PC-3 (cell line): ENCODE measurements around the gene KCNIP4. TPM values are rescaled to one million over a fixed set of nuclear protein-coding genes. Genes with fewer than 3 reads are reported as not detected.

Experiments used
- ATAC-seq: fragments of 200-7000 bp; cut with Tn5 transposase; 2 replicates; pipeline ENCODE4 v1.9.1; 2020; ENCODE audit warnings: mild to moderate bottlenecking, moderate library complexity
- BruUV-seq: library from RNA; stranded (reverse); fragments of 400-500 nt; replicated peaks from 2 replicates; lab custom pipeline; 2021; lab: Mats Ljungman, UMichigan
- CTCF ChIA-PET: fragments of 300-600 bp; sonication (Branson Sonifier 250); formaldehyde crosslinking; loops from one replicate; lab custom pipeline; 2022; ENCODE audit warnings: antibody characterized with exemption; lab: Charles Lee
- POLR2A ChIA-PET: fragments of 300-600 bp; sonication (Branson Sonifier 250); formaldehyde crosslinking; loops from one replicate; lab custom pipeline; 2022; ENCODE audit warnings: antibody characterized with exemption; ENCODE audit not compliant: unreplicated experiment; lab: Charles Lee
- DNase-seq: peaks from one replicate; pipeline ENCODE4 v3.0.0-alpha.2; 2015
- H2AFZ ChIP-seq: fragments of 300-600 bp; sonication (generic); 2 replicates; pipeline ENCODE4 v1.6.0; 2016; ENCODE audit warnings: antibody characterized with exemption, low read length
- H3F3A ChIP-seq: fragments of 300-600 bp; sonication (generic); one replicate; pipeline ENCODE4 v1.6.0; 2017; ENCODE audit warnings: antibody characterized with exemption, low read length, control low read depth, mild to moderate bottlenecking; ENCODE audit not compliant: unreplicated experiment
- H3K27ac ChIP-seq: fragments of 300-600 bp; sonication (generic); 2 replicates; pipeline ENCODE4 v1.5.1; 2016; ENCODE audit warnings: mild to moderate bottlenecking, low read length
- H3K27me3 ChIP-seq: fragments of 300-600 bp; sonication (generic); 2 replicates; pipeline ENCODE4 v1.6.1; 2016; ENCODE audit warnings: low read length, mixed read lengths
- H3K36me3 ChIP-seq: fragments of 300-600 bp; sonication (generic); 2 replicates; pipeline ENCODE4 v1.6.1; 2016; ENCODE audit warnings: low read depth, mixed run types, low read length, mixed read lengths
- H3K4me1 ChIP-seq: fragments of 300-600 bp; sonication (generic); 2 replicates; pipeline ENCODE4 v1.5.1; 2016; ENCODE audit warnings: low read length; ENCODE audit not compliant: insufficient read depth
- H3K4me2 ChIP-seq: fragments of 300-600 bp; sonication (generic); 2 replicates; pipeline ENCODE4 v1.6.0; 2016; ENCODE audit warnings: low read length
- H3K4me3 ChIP-seq: fragments of 300-600 bp; sonication (generic); 2 replicates; pipeline ENCODE4 v1.5.1; 2016; ENCODE audit warnings: mild to moderate bottlenecking, low read length, mixed read lengths
- H3K79me2 ChIP-seq: fragments of 300-600 bp; sonication (generic); 2 replicates; pipeline ENCODE4 v1.6.1; 2017; ENCODE audit warnings: low read length, mixed read lengths
- H3K9ac ChIP-seq: fragments of 300-600 bp; sonication (generic); 2 replicates; pipeline ENCODE4 v1.6.0; 2016; ENCODE audit warnings: mild to moderate bottlenecking, low read length
- H3K9me2 ChIP-seq: fragments of 300-600 bp; sonication (generic); replicated peaks from 2 replicates; pipeline ENCODE4 v1.6.1; 2016; ENCODE audit warnings: mixed run types, low read length, mixed read lengths
- H3K9me3 ChIP-seq: fragments of 300-600 bp; sonication (generic); 2 replicates; pipeline ENCODE4 v1.6.1; 2016; ENCODE audit warnings: low read length, mixed read lengths
- H4K20me1 ChIP-seq: fragments of 300-600 bp; sonication (generic); 2 replicates; pipeline ENCODE4 v1.6.1; 2016; ENCODE audit warnings: low read length, mixed read lengths
- EZH2 ChIP-seq: fragments of 300-600 bp; sonication (generic); IDR thresholded peaks from one replicate; pipeline ENCODE4 v1.6.1; 2017; ENCODE audit warnings: antibody characterized with exemption, mild to moderate bottlenecking, low read length; ENCODE audit not compliant: unreplicated experiment
- EZH2phosphoT487 ChIP-seq: fragments of 300-600 bp; sonication (generic); IDR thresholded peaks from 2 replicates; pipeline ENCODE4 v1.6.1; 2018; ENCODE audit warnings: mild to moderate bottlenecking, antibody characterized with exemption, low read length, borderline replicate concordance
- intact Hi-C: fragments of 100-400 bp; cut with micrococcal nuclease; formaldehyde crosslinking; loops from 2 replicates; pipeline ENCODE4 v1.9.0; 2023
- total RNA-seq: library from RNA; depleted of rRNA; stranded (reverse); fragments of >200 nt; gene quantifications from 2 replicates; pipeline ENCODE4 v1.2.3, GENCODE V29; 2014
- TF ChIP-seq, protein P1 (sequence below): fragments of 300-600 bp; sonication (generic); conservative IDR thresholded peaks from 2 replicates; pipeline ENCODE4 v1.5.1; 2017; ENCODE audit warnings: antibody characterized with exemption, low read depth, mild to moderate bottlenecking, low read length

Gene KCNIP4
- total RNA-seq, 1 experiment from 2014 or later = not detected

DNA sequence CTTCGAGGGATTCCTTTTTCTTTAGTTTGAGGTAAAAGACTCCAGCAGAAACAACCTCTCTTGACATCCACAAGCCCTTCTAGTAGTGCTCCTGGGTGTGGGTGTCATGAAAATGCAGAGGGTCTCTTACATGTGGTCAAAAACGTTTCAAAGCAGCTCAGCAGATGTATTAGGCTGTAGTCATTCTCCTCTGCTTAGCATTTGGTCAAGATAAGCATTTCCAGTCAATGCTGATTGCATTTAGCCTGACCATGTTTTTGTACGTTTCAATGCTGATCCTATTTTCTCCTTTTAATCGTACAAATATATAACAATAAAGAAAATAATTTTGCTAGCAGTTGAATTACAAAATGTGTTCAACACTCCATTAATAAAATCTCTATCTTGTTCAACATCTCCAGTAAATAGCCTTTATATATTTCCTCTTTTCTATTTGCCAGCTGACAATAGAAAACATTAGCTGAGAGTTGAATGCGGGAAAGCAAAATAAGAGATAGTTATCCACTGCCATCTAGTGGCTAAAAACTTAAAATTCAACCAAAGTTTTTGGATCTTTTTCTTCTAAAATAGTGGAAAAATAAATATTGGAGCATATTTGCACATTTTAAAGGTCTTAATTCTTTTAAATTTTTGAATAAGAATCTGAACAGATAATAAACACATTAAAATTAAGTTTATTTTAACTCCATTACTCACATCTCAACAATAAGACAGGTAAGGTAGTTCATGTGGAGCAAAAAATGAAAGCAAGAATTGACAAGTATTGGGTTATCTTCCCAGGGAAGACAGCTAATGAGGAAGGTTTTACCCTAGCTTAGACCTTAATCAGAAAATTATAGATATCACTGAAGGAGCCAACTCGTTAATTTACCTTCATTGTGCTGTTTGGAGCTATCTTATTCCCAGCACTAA, 1263.5 kb downstream of the KCNIP4 start:
- no peaks in the 10 kb centered on the region for H3K9me2 ChIP-seq
- H3K27me3 ChIP-seq = no peaks in the 10 kb centered on the region
- no peak for TF ChIP-seq EZH2phosphoT487
- TF ChIP-seq EZH2 = no peak
- TF ChIP-seq, protein P1, sequence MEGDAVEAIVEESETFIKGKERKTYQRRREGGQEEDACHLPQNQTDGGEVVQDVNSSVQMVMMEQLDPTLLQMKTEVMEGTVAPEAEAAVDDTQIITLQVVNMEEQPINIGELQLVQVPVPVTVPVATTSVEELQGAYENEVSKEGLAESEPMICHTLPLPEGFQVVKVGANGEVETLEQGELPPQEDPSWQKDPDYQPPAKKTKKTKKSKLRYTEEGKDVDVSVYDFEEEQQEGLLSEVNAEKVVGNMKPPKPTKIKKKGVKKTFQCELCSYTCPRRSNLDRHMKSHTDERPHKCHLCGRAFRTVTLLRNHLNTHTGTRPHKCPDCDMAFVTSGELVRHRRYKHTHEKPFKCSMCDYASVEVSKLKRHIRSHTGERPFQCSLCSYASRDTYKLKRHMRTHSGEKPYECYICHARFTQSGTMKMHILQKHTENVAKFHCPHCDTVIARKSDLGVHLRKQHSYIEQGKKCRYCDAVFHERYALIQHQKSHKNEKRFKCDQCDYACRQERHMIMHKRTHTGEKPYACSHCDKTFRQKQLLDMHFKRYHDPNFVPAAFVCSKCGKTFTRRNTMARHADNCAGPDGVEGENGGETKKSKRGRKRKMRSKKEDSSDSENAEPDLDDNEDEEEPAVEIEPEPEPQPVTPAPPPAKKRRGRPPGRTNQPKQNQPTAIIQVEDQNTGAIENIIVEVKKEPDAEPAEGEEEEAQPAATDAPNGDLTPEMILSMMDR = peak; percentile 66; the same call in 1 of the 2 replicates
- ATAC-seq = no peak
- peak; percentile 58 for DNase-seq
- ChIA-PET CTCF (interaction anchor here (0.7 kb wide), 1 partner anchor 255 kb away, joined by 5 read pairs; no protein-coding TSS in a partner anchor), POLR2A (interaction anchor here (0.7 kb wide), 1 partner anchor 433 kb away, joined by 4 read pairs; no protein-coding TSS in a partner anchor)
- H3K4me1 ChIP-seq = no peaks in the 10 kb centered on the region; the same call in 1 of the 2 replicates
- no peak overlapping the region for H3K4me3 ChIP-seq
- no peak overlapping the region for H3K27ac ChIP-seq
- no peaks in the 10 kb centered on the region for H3F3A ChIP-seq
- H3K9ac ChIP-seq = no peak overlapping the region
- no peaks in the 10 kb centered on the region for H3K79me2 ChIP-seq
- intact Hi-C loops = loop anchor here (2.0 to 10.0 kb wide), 4 partner anchors 48 to 380 kb away; no protein-coding TSS in a partner anchor
- H3K4me2 ChIP-seq = no peak overlapping the region
- no peaks in the 10 kb centered on the region for H4K20me1 ChIP-seq
- H2AFZ ChIP-seq = no peak overlapping the region
- H3K36me3 ChIP-seq = no peaks in the 10 kb centered on the region
- no peaks in the 10 kb centered on the region for H3K9me3 ChIP-seq
- no TSS peak for BruUV-seq

DNA sequence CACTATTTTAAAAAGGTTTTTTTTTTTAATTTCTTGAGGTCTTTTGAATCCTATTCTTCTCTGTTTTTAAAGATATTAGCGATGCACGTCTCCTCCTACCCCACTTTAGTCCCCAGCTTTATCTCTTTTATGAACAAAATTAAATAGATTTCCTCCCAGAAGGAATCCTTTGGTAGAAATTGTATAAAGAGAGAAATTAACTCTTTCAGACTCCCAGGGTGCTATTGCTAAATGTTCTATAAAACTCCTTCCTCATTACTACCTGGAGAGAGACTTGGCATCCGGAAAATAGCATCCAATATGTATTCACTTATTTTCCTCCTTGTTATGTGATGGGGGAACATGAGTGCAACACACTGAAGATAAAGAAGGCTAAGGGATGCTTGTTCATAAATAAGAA, 1264.8 kb downstream of the KCNIP4 start:
- Histone ChIP-seq H3K27me3 (no peaks in the 10 kb centered on the region), H3K4me1 (no peaks in the 10 kb centered on the region; the same call in 1 of the 2 replicates), H4K20me1 (no peaks in the 10 kb centered on the region), H2AFZ (no peak overlapping the region), H3F3A (no peaks in the 10 kb centered on the region), H3K4me2 (no peak overlapping the region), H3K9ac (no peak overlapping the region), H3K4me3 (no peak overlapping the region), H3K9me2 (no peaks in the 10 kb centered on the region), H3K9me3 (no peaks in the 10 kb centered on the region), H3K79me2 (no peaks in the 10 kb centered on the region), H3K27ac (no peak overlapping the region), H3K36me3 (no peaks in the 10 kb centered on the region)
- ChIA-PET CTCF (no interaction called here), POLR2A (no interaction called here)
- ATAC-seq (no peak), DNase-seq (no peak)
- no TSS peak for BruUV-seq
- intact Hi-C loops = loop anchor here (2.0 to 10.0 kb wide), 3 partner anchors 46 to 379 kb away; no protein-coding TSS in a partner anchor
- TF ChIP-seq, protein P1 = no peak
- TF ChIP-seq EZH2phosphoT487 (no peak), EZH2 (no peak)

DNA sequence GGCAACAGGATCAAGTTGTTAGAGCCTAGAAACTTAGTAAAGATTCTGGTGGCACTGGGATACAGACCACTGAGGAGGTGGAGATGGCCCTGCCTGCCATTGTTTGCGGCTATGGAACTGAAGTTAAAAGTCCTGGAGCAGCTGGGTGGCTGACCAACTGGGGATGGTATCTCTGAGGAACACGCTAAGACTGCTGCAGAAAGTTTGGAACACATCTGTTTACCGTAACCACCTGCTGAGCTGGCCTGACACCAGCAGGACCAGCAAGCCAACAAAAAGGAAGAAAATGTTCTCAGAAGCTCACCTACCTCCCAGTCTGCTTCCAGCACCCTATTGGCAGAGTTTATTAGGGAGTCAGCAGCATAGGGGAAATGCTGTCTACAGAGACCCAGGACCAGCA, 1265.7 kb downstream of the KCNIP4 start:
- CTCF ChIA-PET = no interaction called here

More for the DNA sequence above, 1265.7 kb downstream of the KCNIP4 start:
- no peaks in the 10 kb centered on the region for H3K9me2 ChIP-seq
- intact Hi-C loops = loop anchor here (5.0 to 10.0 kb wide), 2 partner anchors 46 to 378 kb away; no protein-coding TSS in a partner anchor
- no peaks in the 10 kb centered on the region for H4K20me1 ChIP-seq
- BruUV-seq = no TSS peak
- POLR2A ChIA-PET = no interaction called here
- H2AFZ ChIP-seq = no peak overlapping the region
- TF ChIP-seq, protein P1 = no peak
- TF ChIP-seq EZH2phosphoT487 (no peak), EZH2 (no peak)
- no peak for ATAC-seq
- H3K79me2 ChIP-seq = no peaks in the 10 kb centered on the region
- no peak overlapping the region for H3K4me2 ChIP-seq
- H3K9me3 ChIP-seq = no peaks in the 10 kb centered on the region
- no peak for DNase-seq
- H3K27me3 ChIP-seq = no peaks in the 10 kb centered on the region
- H3K27ac ChIP-seq = no peak overlapping the region
- H3K9ac ChIP-seq = no peak overlapping the region
- no peaks in the 10 kb centered on the region for H3K36me3 ChIP-seq
- H3K4me1 ChIP-seq = no peaks in the 10 kb centered on the region
- H3K4me3 ChIP-seq = no peak overlapping the region
- H3F3A ChIP-seq = no peaks in the 10 kb centered on the region
